SIG-M5 treated with dmso at 0.1 percent for 504 hours (cell line): ENCODE results near the gene FBXO46.

ENCODE experiments used
- DNase-seq: peaks from one replicate; lab custom pipeline; 2025; ENCODE audit not compliant: unreplicated experiment; lab: John Stamatoyannopoulos, UW

The FBXO46 gene

GRCh38 chr19:45730368-45731288, at the start of gene FBXO46:
FBXO46 (minus strand) TSS chr19:45730896; CDS start chr19:45713495, 17,401 bp downstream.
- peak; percentile 97 for DNase-seq

- no peak for DNase-seq
These were observed 49.4 kb upstream of the FBXO46 start for GRCh38 chr19:45780146-45780447.

GRCh38 chr19:45779231-45780145, 48.8 kb upstream of the FBXO46 start:
- DNase-seq: peak; percentile 67

GRCh38 chr19:45778010-45778661, 47.4 kb upstream of the FBXO46 start:
- DNase-seq: no peak

GRCh38 chr19:45777395-45777961, 46.8 kb upstream of the FBXO46 start:
- no peak for DNase-seq

- no peak for DNase-seq
These were observed 44.1 kb upstream of the FBXO46 start for GRCh38 chr19:45774765-45775164.

GRCh38 chr19:45773384-45773783, 42.7 kb upstream of the FBXO46 start:
- no peak for DNase-seq

- DNase-seq: no peak
These were observed 42.2 kb upstream of the FBXO46 start for GRCh38 chr19:45772912-45773311.

GRCh38 chr19:45772130-45772840, 41.6 kb upstream of the FBXO46 start:
- peak; percentile 31 for DNase-seq

GRCh38 chr19:45771311-45771933, 40.7 kb upstream of the FBXO46 start:
- no peak for DNase-seq

- DNase-seq: peak; percentile 94
These were observed 39.8 kb upstream of the FBXO46 start for GRCh38 chr19:45770192-45771101.

GRCh38 chr19:45769821-45770191, 39.1 kb upstream of the FBXO46 start:
- peak; percentile 25 for DNase-seq

- peak; percentile 93 for DNase-seq
These were observed 38.5 kb upstream of the FBXO46 start, which contains the start of gene SIX5 for GRCh38 chr19:45768984-45769782. SIX5 (minus strand) TSS chr19:45769252; CDS start chr19:45768844, 408 bp downstream.

GRCh38 chr19:45768655-45768983, 37.9 kb upstream of the FBXO46 start:
- peak; percentile 47 for DNase-seq

GRCh38 chr19:45767881-45768654, 37.4 kb upstream of the FBXO46 start:
- no peak for DNase-seq

- no peak for DNase-seq
These were observed 36.7 kb upstream of the FBXO46 start for GRCh38 chr19:45767410-45767880.

- DNase-seq: no peak
These were observed 36.2 kb upstream of the FBXO46 start for GRCh38 chr19:45766869-45767346.
